ENCODE results near the gene RRP1B. TPM values are rescaled to one million over a fixed set of nuclear protein-coding genes. Genes with fewer than 3 reads are reported as not detected.

Gene RRP1B
- polyA plus RNA-seq, 2 of the 4 experiments (the other 2 are of a cell fraction): 32.5 TPM

DNA sequence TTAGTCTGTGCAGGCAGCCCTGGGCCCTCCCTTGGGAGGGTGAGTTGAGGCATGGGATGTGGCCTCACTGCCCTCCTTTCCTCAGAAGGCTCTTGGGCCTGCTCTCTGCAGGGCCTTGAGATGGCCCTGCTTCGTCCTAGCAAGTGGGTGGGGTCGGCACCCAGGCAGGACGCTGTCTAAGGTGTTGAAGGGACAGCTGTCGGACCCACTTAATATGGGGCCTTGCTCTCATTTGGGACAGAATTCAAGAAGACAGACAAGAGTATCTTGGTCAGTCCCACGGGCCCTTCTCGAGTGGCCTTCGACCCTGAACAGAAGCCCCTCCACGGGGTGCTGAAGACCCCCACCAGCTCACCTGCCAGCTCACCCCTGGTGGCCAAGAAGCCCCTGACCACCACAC is 33.6 kb downstream of the RRP1B start:
- H3K27ac ChIP-seq: no peak overlapping the region
- WGBS (ENCODE audit: missing lambda C conversion rate): 77% methylated on average over 7 of the region's 8 CpGs
- ChIA-PET POLR2A (no interaction called here), CTCF (interaction anchor here (1.0 kb wide), 1 partner anchor 10 kb away, joined by 3 read pairs; no protein-coding TSS in a partner anchor)
- no peak overlapping the region for H3K4me2 ChIP-seq
- no peaks in the 10 kb centered on the region for H3K9me3 ChIP-seq
- FAIRE-seq: no peak
- no peak overlapping the region for H3K4me3 ChIP-seq
- H3K4me1 ChIP-seq: peaks cover 7% of the 10 kb centered on the region
- TF ChIP-seq, protein P1, sequence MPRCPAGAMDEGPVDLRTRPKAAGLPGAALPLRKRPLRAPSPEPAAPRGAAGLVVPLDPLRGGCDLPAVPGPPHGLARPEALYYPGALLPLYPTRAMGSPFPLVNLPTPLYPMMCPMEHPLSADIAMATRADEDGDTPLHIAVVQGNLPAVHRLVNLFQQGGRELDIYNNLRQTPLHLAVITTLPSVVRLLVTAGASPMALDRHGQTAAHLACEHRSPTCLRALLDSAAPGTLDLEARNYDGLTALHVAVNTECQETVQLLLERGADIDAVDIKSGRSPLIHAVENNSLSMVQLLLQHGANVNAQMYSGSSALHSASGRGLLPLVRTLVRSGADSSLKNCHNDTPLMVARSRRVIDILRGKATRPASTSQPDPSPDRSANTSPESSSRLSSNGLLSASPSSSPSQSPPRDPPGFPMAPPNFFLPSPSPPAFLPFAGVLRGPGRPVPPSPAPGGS (IDR thresholded peaks at IDR 0.05): no peak
- TF ChIP-seq FOSB (CRISPR knock-in tag; IDR thresholded peaks at IDR 0.05) (no peak), ESRRA (IDR thresholded peaks at IDR 0.05; ENCODE audit: borderline replicate concordance, low read length) (no peak), NPAS2 (CRISPR knock-in tag; IDR thresholded peaks at IDR 0.05; ENCODE audit: borderline replicate concordance) (no peak), HDAC2 (IDR thresholded peaks at IDR 0.05) (no peak), MAZ (IDR thresholded peaks at IDR 0.05; ENCODE audit: borderline replicate concordance, low read depth, low read length) (no peak), MAFK (IDR thresholded peaks at IDR 0.05; ENCODE audit: partially characterized antibody) (no peak), HOXB5 (CRISPR knock-in tag; IDR thresholded peaks at IDR 0.05) (no peak), HOXA7 (CRISPR knock-in tag; IDR thresholded peaks at IDR 0.05) (no peak), SMC3 (IDR thresholded peaks at IDR 0.05) (no peak), ZNF302 (CRISPR knock-in tag; IDR thresholded peaks at IDR 0.05) (no peak), EHF (CRISPR knock-in tag; IDR thresholded peaks at IDR 0.05) (no peak), NFE2L2 (conservative IDR thresholded peaks at IDR 0.05; ENCODE audit: low read length) (no peak)
- TF ChIP-seq, protein P2, sequence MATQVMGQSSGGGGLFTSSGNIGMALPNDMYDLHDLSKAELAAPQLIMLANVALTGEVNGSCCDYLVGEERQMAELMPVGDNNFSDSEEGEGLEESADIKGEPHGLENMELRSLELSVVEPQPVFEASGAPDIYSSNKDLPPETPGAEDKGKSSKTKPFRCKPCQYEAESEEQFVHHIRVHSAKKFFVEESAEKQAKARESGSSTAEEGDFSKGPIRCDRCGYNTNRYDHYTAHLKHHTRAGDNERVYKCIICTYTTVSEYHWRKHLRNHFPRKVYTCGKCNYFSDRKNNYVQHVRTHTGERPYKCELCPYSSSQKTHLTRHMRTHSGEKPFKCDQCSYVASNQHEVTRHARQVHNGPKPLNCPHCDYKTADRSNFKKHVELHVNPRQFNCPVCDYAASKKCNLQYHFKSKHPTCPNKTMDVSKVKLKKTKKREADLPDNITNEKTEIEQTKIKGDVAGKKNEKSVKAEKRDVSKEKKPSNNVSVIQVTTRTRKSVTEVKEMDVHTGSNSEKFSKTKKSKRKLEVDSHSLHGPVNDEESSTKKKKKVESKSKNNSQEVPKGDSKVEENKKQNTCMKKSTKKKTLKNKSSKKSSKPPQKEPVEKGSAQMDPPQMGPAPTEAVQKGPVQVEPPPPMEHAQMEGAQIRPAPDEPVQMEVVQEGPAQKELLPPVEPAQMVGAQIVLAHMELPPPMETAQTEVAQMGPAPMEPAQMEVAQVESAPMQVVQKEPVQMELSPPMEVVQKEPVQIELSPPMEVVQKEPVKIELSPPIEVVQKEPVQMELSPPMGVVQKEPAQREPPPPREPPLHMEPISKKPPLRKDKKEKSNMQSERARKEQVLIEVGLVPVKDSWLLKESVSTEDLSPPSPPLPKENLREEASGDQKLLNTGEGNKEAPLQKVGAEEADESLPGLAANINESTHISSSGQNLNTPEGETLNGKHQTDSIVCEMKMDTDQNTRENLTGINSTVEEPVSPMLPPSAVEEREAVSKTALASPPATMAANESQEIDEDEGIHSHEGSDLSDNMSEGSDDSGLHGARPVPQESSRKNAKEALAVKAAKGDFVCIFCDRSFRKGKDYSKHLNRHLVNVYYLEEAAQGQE (IDR thresholded peaks at IDR 0.05): no peak
- TF ChIP-seq, protein P3, sequence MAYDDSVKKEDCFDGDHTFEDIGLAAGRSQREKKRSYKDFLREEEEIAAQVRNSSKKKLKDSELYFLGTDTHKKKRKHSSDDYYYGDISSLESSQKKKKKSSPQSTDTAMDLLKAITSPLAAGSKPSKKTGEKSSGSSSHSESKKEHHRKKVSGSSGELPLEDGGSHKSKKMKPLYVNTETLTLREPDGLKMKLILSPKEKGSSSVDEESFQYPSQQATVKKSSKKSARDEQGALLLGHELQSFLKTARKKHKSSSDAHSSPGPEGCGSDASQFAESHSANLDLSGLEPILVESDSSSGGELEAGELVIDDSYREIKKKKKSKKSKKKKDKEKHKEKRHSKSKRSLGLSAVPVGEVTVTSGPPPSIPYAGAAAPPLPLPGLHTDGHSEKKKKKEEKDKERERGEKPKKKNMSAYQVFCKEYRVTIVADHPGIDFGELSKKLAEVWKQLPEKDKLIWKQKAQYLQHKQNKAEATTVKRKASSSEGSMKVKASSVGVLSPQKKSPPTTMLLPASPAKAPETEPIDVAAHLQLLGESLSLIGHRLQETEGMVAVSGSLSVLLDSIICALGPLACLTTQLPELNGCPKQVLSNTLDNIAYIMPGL (CRISPR knock-in tag; IDR thresholded peaks at IDR 0.05; ENCODE audit: borderline replicate concordance): no peak
- TF ChIP-seq, protein P4, sequence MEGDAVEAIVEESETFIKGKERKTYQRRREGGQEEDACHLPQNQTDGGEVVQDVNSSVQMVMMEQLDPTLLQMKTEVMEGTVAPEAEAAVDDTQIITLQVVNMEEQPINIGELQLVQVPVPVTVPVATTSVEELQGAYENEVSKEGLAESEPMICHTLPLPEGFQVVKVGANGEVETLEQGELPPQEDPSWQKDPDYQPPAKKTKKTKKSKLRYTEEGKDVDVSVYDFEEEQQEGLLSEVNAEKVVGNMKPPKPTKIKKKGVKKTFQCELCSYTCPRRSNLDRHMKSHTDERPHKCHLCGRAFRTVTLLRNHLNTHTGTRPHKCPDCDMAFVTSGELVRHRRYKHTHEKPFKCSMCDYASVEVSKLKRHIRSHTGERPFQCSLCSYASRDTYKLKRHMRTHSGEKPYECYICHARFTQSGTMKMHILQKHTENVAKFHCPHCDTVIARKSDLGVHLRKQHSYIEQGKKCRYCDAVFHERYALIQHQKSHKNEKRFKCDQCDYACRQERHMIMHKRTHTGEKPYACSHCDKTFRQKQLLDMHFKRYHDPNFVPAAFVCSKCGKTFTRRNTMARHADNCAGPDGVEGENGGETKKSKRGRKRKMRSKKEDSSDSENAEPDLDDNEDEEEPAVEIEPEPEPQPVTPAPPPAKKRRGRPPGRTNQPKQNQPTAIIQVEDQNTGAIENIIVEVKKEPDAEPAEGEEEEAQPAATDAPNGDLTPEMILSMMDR (IDR thresholded peaks at IDR 0.05): no peak
- TF ChIP-seq, protein P5, sequence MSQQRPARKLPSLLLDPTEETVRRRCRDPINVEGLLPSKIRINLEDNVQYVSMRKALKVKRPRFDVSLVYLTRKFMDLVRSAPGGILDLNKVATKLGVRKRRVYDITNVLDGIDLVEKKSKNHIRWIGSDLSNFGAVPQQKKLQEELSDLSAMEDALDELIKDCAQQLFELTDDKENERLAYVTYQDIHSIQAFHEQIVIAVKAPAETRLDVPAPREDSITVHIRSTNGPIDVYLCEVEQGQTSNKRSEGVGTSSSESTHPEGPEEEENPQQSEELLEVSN (IDR thresholded peaks at IDR 0.05; ENCODE audit: borderline replicate concordance, low read depth): no peak
- ATAC-seq: no peak
- no peak for DNase-seq (ENCODE audit: low read depth in 1 of 2, low spot score in 1 of 2)

DNA sequence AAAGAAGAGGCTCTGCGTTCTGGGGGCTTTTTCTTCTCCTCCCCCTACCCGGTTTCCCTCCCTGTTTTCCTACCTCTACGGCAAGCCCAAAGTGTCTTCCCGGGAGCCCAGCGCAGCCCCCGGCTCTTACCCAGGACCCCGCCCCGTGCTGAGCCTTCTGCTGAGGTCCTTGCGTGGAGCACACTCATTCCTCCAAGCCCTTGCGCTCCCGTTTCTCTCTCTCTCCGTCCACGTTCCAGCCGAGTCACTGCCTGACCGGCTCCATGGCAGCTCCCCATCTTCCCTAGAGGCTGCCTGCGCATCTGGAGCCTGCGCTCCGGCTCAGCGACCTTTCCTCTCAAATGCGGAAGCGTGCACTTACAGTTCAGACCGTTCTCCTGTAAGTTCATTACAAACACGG is 34.6 kb downstream of the RRP1B start:
- TF ChIP-seq TFCP2L1 (CRISPR knock-in tag; IDR thresholded peaks at IDR 0.05) (no peak), EHMT2 (IDR thresholded peaks at IDR 0.05; ENCODE audit: low read depth) (no peak)
- Histone ChIP-seq H3K4me1 (peaks cover 11% of the 10 kb centered on the region), H3K27ac (no peak overlapping the region), H3K4me2 (no peak overlapping the region), H3K4me3 (no peak overlapping the region), H3K9me3 (no peaks in the 10 kb centered on the region)
- FAIRE-seq: no peak
- 94% methylated on average over 23 of the region's 23 CpGs for WGBS (ENCODE audit: missing lambda C conversion rate)
- ATAC-seq: no peak
- DNase-seq (ENCODE audit: low read depth in 1 of 2, low spot score in 1 of 2): no peak
- ChIA-PET CTCF (interaction anchor here (1.0 kb wide), 1 partner anchor 9 kb away, joined by 3 read pairs; no protein-coding TSS in a partner anchor), POLR2A (no interaction called here)
